ENCODE results near the gene PRKCQ.

The PRKCQ gene

GRCh38 chr10:6558272-6558671, 21.8 kb downstream of the PRKCQ start:
- no peak for DNase-seq (ENCODE audit: low read depth in 1 of 2, low spot score in 1 of 2)
- H3K4me3 ChIP-seq (replicated peaks; ENCODE audit: insufficient read depth, low read length): no peak overlapping the region
- no peak overlapping the region for H3K27ac ChIP-seq (replicated peaks)
- TF ChIP-seq SPI1 (IDR thresholded peaks at IDR 0.05; ENCODE audit: borderline replicate concordance, low read depth) (no peak), CTCF (IDR thresholded peaks at IDR 0.05; ENCODE audit: insufficient read depth, low read length) (no peak)
- H3K27me3 ChIP-seq (ENCODE audit: insufficient read depth, poor library complexity, severe bottlenecking): no peaks in the 10 kb centered on the region

GRCh38 chr10:6553937-6554336, 26.1 kb downstream of the PRKCQ start:
- DNase-seq (ENCODE audit: low read depth in 1 of 2, low spot score in 1 of 2): no peak
- TF ChIP-seq POLR2AphosphoS5 (IDR thresholded peaks at IDR 0.05; ENCODE audit: low read depth) (no peak), SPI1 (IDR thresholded peaks at IDR 0.05; ENCODE audit: borderline replicate concordance, low read depth) (no peak), GABPA (IDR thresholded peaks at IDR 0.05; ENCODE audit: low read depth) (no peak), CTCF (IDR thresholded peaks at IDR 0.05; ENCODE audit: insufficient read depth, low read length) (no peak), REST (IDR thresholded peaks at IDR 0.05; ENCODE audit: insufficient replicate concordance, low read depth) (no peak)

GRCh38 chr10:6543431-6544005, 36.6 kb downstream of the PRKCQ start:
- H3K27me3 ChIP-seq (ENCODE audit: insufficient read depth, poor library complexity, severe bottlenecking): no peaks in the 10 kb centered on the region
- 0 out of 2 replicates have a peak overlapping the region, but pooled peaks have one; percentile 21 for H3K27ac ChIP-seq (replicated peaks)
- H3K4me3 ChIP-seq (replicated peaks; ENCODE audit: insufficient read depth, low read length): no peak overlapping the region
- TF ChIP-seq GABPA (IDR thresholded peaks at IDR 0.05; ENCODE audit: low read depth) (no peak), REST (IDR thresholded peaks at IDR 0.05; ENCODE audit: insufficient replicate concordance, low read depth) (no peak), SPI1 (IDR thresholded peaks at IDR 0.05; ENCODE audit: borderline replicate concordance, low read depth) (no peak), CTCF (IDR thresholded peaks at IDR 0.05; ENCODE audit: insufficient read depth, low read length) (no peak), POLR2AphosphoS5 (IDR thresholded peaks at IDR 0.05; ENCODE audit: low read depth) (no peak)
- DNase-seq (ENCODE audit: low read depth in 1 of 2, low spot score in 1 of 2): no peak

More at GRCh38 chr10:6553937-6554336, 26.1 kb downstream of the PRKCQ start:
- Histone ChIP-seq H3K4me3 (replicated peaks; ENCODE audit: insufficient read depth, low read length) (no peak overlapping the region), H3K27ac (replicated peaks) (no peak overlapping the region), H3K27me3 (ENCODE audit: insufficient read depth, poor library complexity, severe bottlenecking) (no peaks in the 10 kb centered on the region)

- Histone ChIP-seq H3K27ac (replicated peaks) (0 out of 2 replicates have a peak overlapping the region, but pooled peaks have one; percentile 21), H3K4me3 (replicated peaks; ENCODE audit: insufficient read depth, low read length) (no peak overlapping the region), H3K27me3 (ENCODE audit: insufficient read depth, poor library complexity, severe bottlenecking) (no peaks in the 10 kb centered on the region)
- TF ChIP-seq GABPA (IDR thresholded peaks at IDR 0.05; ENCODE audit: low read depth) (no peak), SPI1 (IDR thresholded peaks at IDR 0.05; ENCODE audit: borderline replicate concordance, low read depth) (peak; percentile 42; the same call in 1 of the 2 replicates)
- DNase-seq (ENCODE audit: low read depth in 1 of 2, low spot score in 1 of 2): peak in 1 of 2 experiments; percentile 4
These were observed 37.1 kb downstream of the PRKCQ start for GRCh38 chr10:6542999-6543430.

Data from HL-60 (cell line).